Measurements from ENCODE around the gene APOF. TPM values are rescaled to one million over a fixed set of nuclear protein-coding genes. Genes with fewer than 3 reads are reported as not detected.

Gene APOF
- total RNA-seq, 1 experiment from 2014 or later, result not detected

DNA sequence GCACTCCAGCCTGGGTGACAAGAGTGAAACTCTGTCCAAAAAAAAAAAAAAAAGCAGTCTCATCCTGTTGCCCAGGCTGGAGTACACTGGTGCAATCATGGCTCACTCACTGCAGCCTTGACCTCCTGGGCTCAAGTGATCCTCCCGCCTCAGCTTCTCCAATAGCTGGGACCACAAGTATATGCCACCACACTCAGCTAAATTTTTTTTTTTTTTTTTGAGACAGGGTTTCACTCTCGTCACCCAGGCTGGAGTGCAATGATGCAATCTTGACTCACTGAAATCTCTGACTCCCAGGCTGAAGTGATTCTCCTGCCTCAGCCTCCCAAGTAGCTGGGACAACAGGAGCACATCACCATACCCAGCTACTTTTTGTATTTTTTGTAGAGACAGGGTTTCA, 41.6 kb downstream of the APOF start:
- no peak overlapping the region for H2BK12ac ChIP-seq (ENCODE audit: insufficient read length, low read depth, low read length)
- TF ChIP-seq, protein P1, sequence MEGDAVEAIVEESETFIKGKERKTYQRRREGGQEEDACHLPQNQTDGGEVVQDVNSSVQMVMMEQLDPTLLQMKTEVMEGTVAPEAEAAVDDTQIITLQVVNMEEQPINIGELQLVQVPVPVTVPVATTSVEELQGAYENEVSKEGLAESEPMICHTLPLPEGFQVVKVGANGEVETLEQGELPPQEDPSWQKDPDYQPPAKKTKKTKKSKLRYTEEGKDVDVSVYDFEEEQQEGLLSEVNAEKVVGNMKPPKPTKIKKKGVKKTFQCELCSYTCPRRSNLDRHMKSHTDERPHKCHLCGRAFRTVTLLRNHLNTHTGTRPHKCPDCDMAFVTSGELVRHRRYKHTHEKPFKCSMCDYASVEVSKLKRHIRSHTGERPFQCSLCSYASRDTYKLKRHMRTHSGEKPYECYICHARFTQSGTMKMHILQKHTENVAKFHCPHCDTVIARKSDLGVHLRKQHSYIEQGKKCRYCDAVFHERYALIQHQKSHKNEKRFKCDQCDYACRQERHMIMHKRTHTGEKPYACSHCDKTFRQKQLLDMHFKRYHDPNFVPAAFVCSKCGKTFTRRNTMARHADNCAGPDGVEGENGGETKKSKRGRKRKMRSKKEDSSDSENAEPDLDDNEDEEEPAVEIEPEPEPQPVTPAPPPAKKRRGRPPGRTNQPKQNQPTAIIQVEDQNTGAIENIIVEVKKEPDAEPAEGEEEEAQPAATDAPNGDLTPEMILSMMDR (conservative IDR thresholded peaks at IDR 0.05), result no peak

More for the DNA sequence above, 41.6 kb downstream of the APOF start:
- Histone ChIP-seq H2AFZ (ENCODE audit: low read length) (no peak overlapping the region), H3K4me1 (ENCODE audit: insufficient read depth, low read length) (no peaks in the 10 kb centered on the region), H4K8ac (replicated peaks; ENCODE audit: insufficient read length, low read depth, low read length) (no peak overlapping the region), H2BK5ac (ENCODE audit: insufficient read length, low read length) (no peak overlapping the region), H3K27ac (ENCODE audit: insufficient read length, low read depth, low read length) (no peak overlapping the region), H4K20me1 (ENCODE audit: control insufficient read depth, insufficient read depth, insufficient read length) (no peaks in the 10 kb centered on the region), H3K23me2 (ENCODE audit: insufficient read length, low read depth, low read length, poor library complexity, severe bottlenecking) (no peaks in the 10 kb centered on the region), H4K5ac (ENCODE audit: insufficient read length, low read depth, low read length) (no peak overlapping the region), H3K4ac (ENCODE audit: low read depth, low read length) (no peak overlapping the region), H3K79me1 (ENCODE audit: insufficient read depth, low read depth, low read length, poor library complexity, severe bottlenecking) (no peaks in the 10 kb centered on the region), H3K23ac (ENCODE audit: insufficient read length, low read depth, low read length) (no peak overlapping the region), H2BK20ac (ENCODE audit: low read depth, low read length, poor library complexity, severe bottlenecking) (no peak overlapping the region), H3K18ac (ENCODE audit: insufficient read length, low read depth, low read length) (no peak overlapping the region), H3K56ac (ENCODE audit: insufficient read length, low read depth, low read length) (no peak overlapping the region), H4K91ac (ENCODE audit: insufficient read length, low read depth, low read length) (no peak overlapping the region), H3T11ph (ENCODE audit: low read length) (no peak overlapping the region), H3K14ac (ENCODE audit: insufficient read depth, low read length) (no peak overlapping the region), H3K4me2 (ENCODE audit: insufficient read depth, insufficient read length, low read length) (no peak overlapping the region), H3K79me2 (ENCODE audit: insufficient read depth, low read length) (no peaks in the 10 kb centered on the region), H3K9me3 (ENCODE audit: control insufficient read depth, low read depth, low read length) (no peaks in the 10 kb centered on the region), H2BK15ac (ENCODE audit: low read depth, low read length) (no peak overlapping the region), H2BK120ac (ENCODE audit: low read depth, low read length, poor library complexity, severe bottlenecking) (no peak overlapping the region), H3K27me3 (ENCODE audit: insufficient read depth, low read length) (no peaks in the 10 kb centered on the region), H2AK5ac (ENCODE audit: insufficient read length, low read length) (no peak overlapping the region), H3K9ac (ENCODE audit: extremely low read depth, insufficient read length, low read length) (no peak overlapping the region)
- Mint-ChIP-seq H3K36me3 (ENCODE audit: insufficient read depth in 1 of 3, low read depth in 3 of 3) (peaks cover 6 to 43% (median 34%) of the 10 kb centered on the region in 3 experiments; a peak in 6 of 7 replicates), H3K27ac (no peak overlapping the region), H3K4me1 (0 out of 4 replicates have a peak, but pooled peaks cover 0 to 2% of the 10 kb centered on the region in 2 experiments), H3K9me3 (no peaks in the 10 kb centered on the region), H3K27me3 (ENCODE audit: low read depth) (no peaks in the 10 kb centered on the region), H3K4me3 (no peak overlapping the region)
- WGBS (ENCODE audit: extremely low coverage, insufficient read length, low lambda C conversion rate), result no CpG with 5 or more reads among the region's 2 CpGs
- DNase-seq, result no peak
